ENCODE results near the gene DDX39A. TPM values are rescaled to one million over a fixed set of nuclear protein-coding genes. Genes with fewer than 3 reads are reported as not detected.

The DDX39A gene
- total and polyA plus RNA-seq, 2 donors (not counting 1 experiment from before 2014, with no cell fraction given), result 178 to 393 TPM

DNA sequence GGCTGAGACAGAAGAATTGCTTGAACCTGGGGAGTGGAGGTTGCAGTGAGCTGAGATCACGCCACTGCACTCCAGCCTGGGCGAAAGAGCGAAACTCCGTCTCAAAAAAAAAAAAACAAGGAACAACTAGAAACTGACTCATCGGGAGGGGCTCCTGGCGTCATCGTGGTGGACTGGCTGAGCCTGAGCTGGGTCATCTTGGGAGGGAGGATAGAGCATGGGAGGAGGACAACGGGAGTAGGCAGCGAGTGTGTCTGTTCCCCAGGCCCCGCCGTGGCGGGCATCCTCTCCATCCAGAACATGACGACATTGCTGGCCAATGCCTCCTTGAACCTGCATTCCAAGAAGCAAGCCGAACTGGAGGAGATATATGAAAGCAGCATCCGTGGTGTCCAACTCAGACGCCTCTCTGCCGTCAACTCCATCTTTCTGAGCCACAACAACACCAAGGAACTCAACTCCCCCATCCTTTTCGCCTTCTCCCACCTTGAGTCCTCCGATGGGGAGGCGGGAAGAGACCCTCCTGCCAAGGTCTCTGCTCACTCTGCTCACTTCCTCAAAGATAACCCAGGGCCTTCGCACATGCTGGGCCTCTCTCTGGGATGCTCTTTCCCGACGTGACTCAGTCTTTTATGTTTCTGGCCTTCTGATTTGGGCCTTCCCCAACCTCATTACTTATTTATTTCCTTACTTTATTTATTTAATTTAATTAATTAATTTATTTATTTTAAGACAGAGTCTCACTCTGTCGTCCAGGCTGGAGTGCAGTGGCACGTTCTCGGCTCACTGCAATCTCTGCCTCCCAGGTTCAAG is 16.6 kb downstream of the DDX39A start:
- Histone ChIP-seq H3K4me2 (replicated peaks; ENCODE audit: low read depth, low read length, poor library complexity, severe bottlenecking) (no peak overlapping the region), H3K9me3 (ENCODE audit: control extremely low read depth in 1 of 3, control insufficient read depth in 2 of 3, insufficient read depth in 1 of 3, low read length in 2 of 3) (peaks cover 0 to 11% (median 0%) of the 10 kb centered on the region in 3 donors), H3K9ac (ENCODE audit: low read length) (no peak overlapping the region), H3K4me1 (ENCODE audit: control insufficient read depth in 2 of 2, insufficient read depth in 2 of 2, low read length in 2 of 2) (peaks cover 7 to 39% of the 10 kb centered on the region in 2 donors), H3K4me3 (ENCODE audit: control extremely low read depth in 1 of 5, extremely low read depth in 1 of 5, insufficient read depth in 1 of 5, low read depth in 2 of 5, low read length in 4 of 5) (no peak overlapping the region), H3K79me2 (ENCODE audit: control insufficient read depth, insufficient read depth, low read length) (no peaks in the 10 kb centered on the region), H3K36me3 (replicated peaks in 1 of 2; ENCODE audit: control extremely low read depth in 1 of 2, control insufficient read depth in 1 of 2, extremely low read depth in 1 of 2, insufficient read depth in 2 of 2, low read length in 1 of 2) (peaks cover 4 to 61% of the 10 kb centered on the region in 2 experiments), H2AFZ (ENCODE audit: insufficient read depth, low read depth, low read length, poor library complexity, severe bottlenecking) (no peak overlapping the region), H3K27me3 (replicated peaks in 1 of 4; ENCODE audit: control extremely low read depth in 1 of 4, control insufficient read depth in 3 of 4, insufficient read depth in 4 of 4, low read length in 3 of 4) (no peaks in the 10 kb centered on the region), H3K27ac (ENCODE audit: low read length in 2 of 2) (no peak overlapping the region), H4K20me1 (ENCODE audit: control insufficient read depth, insufficient read depth, low read length, poor library complexity, severe bottlenecking) (peaks cover 13% of the 10 kb centered on the region)
- intact Hi-C loops (cut with micrococcal nuclease), result no loop called here
- peaks cover 31% of the 10 kb centered on the region for H3K4me1 Mint-ChIP-seq
- DNase-seq, result peak; percentile 51
- WGBS (ENCODE audit: insufficient coverage), result 96% methylated on average over 16 of the region's 26 CpGs
- ATAC-seq (ENCODE audit: low read depth), result no peak
- ChIA-PET POLR2A (interaction anchor here (1.2 kb wide), 1 partner anchor 36 kb away, joined by 4 read pairs; no protein-coding TSS in a partner anchor), CTCF (interaction anchor here (0.6 to 8.9 kb wide), 5 partner anchors 24 to 326 kb away, joined by 3 to 213 read pairs (median 7); partner anchors contain the start of gene ASF1B)
- TF ChIP-seq EZH2 (IDR thresholded peaks at IDR 0.05; ENCODE audit: borderline replicate concordance, insufficient read depth, low read depth, low read length, poor library complexity, severe bottlenecking), result no peak
- TF ChIP-seq, protein P1, sequence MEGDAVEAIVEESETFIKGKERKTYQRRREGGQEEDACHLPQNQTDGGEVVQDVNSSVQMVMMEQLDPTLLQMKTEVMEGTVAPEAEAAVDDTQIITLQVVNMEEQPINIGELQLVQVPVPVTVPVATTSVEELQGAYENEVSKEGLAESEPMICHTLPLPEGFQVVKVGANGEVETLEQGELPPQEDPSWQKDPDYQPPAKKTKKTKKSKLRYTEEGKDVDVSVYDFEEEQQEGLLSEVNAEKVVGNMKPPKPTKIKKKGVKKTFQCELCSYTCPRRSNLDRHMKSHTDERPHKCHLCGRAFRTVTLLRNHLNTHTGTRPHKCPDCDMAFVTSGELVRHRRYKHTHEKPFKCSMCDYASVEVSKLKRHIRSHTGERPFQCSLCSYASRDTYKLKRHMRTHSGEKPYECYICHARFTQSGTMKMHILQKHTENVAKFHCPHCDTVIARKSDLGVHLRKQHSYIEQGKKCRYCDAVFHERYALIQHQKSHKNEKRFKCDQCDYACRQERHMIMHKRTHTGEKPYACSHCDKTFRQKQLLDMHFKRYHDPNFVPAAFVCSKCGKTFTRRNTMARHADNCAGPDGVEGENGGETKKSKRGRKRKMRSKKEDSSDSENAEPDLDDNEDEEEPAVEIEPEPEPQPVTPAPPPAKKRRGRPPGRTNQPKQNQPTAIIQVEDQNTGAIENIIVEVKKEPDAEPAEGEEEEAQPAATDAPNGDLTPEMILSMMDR (IDR thresholded peaks at IDR 0.05), result no peak
- H3K27me3 Mint-ChIP-seq, result no peaks in the 10 kb centered on the region
- no peaks in the 10 kb centered on the region for H3K9me3 Mint-ChIP-seq (ENCODE audit: insufficient read depth)
- peak overlapping the region; percentile 57 for H3K27ac Mint-ChIP-seq
- H3K4me3 Mint-ChIP-seq, result no peak overlapping the region
